Hypothalamus (tissue), 51 donors: ENCODE measurements around the gene TSPAN15.
"Not testable (repeated sequence)": the region's sequence is repeated elsewhere in the genome, so short reads cannot be mapped to it uniquely, and the experiment has no call there.

Source experiments
- DNase-seq, 51 donors: peaks; one replicate each; lab custom pipeline; 2025; lab: John Stamatoyannopoulos, UW

Gene TSPAN15

GRCh38 chr10:69443354-69443753 is 7.9 kb upstream of the TSPAN15 start:
- no peak for DNase-seq

- no peak for DNase-seq
Observed at GRCh38 chr10:69445041-69445440, 6.2 kb upstream of the TSPAN15 start.

- DNase-seq = no peak
Observed at GRCh38 chr10:69446229-69446628, 5.0 kb upstream of the TSPAN15 start.

- no peak for DNase-seq
Observed at GRCh38 chr10:69446650-69447151, 4.6 kb upstream of the TSPAN15 start.

- DNase-seq = peak in 29 of 51 donors; percentile 16 to 78 (median 54)
Observed at GRCh38 chr10:69449841-69450240, 1.4 kb upstream of the TSPAN15 start.

- not testable (repeated sequence) for DNase-seq
Observed at GRCh38 chr10:69450395-69450794, 870 bp upstream of the TSPAN15 start.

- DNase-seq = peak in 3 of 51 donors; percentile 45 to 52 (median 45)
Observed at GRCh38 chr10:69451784-69452251, 553 bp downstream of the TSPAN15 start.

- DNase-seq = no peak
Observed at GRCh38 chr10:69452676-69453415, 1.6 kb downstream of the TSPAN15 start.

GRCh38 chr10:69453795-69454194 is 2.5 kb downstream of the TSPAN15 start:
- no peak for DNase-seq

- no peak for DNase-seq
Observed at GRCh38 chr10:69455006-69455763, 3.9 kb downstream of the TSPAN15 start.

- DNase-seq = no peak
Observed at GRCh38 chr10:69456880-69457693, 5.8 kb downstream of the TSPAN15 start.

GRCh38 chr10:69457771-69458237 is 6.5 kb downstream of the TSPAN15 start:
- peak in 1 of 51 donors; percentile 43 for DNase-seq

- peak in 29 of 51 donors; percentile 16 to 77 (median 49) for DNase-seq
Observed at GRCh38 chr10:69458430-69459100, 7.3 kb downstream of the TSPAN15 start.

- no peak for DNase-seq
Observed at GRCh38 chr10:69459101-69459790, 8.0 kb downstream of the TSPAN15 start.

GRCh38 chr10:69459893-69460575 is 8.8 kb downstream of the TSPAN15 start:
- DNase-seq = no peak

- DNase-seq = no peak
Observed at GRCh38 chr10:69460576-69461242, 9.4 kb downstream of the TSPAN15 start.

- DNase-seq = no peak
Observed at GRCh38 chr10:69461243-69462025, 10.2 kb downstream of the TSPAN15 start.
